Measurements from ENCODE around the gene COL4A6.
"Not testable (repeated sequence)": the region's sequence is repeated elsewhere in the genome, so short reads cannot be mapped to it uniquely, and the experiment has no call there.

The COL4A6 gene

GRCh38 chrX:108438110-108438623, at the start of gene COL4A6:
Gene COL4A6 (minus strand): TSS chrX:108438422. CDS start chrX:108438196, 226 bp downstream.
- DNase-seq (ENCODE audit: low read depth) = no peak

DNA sequence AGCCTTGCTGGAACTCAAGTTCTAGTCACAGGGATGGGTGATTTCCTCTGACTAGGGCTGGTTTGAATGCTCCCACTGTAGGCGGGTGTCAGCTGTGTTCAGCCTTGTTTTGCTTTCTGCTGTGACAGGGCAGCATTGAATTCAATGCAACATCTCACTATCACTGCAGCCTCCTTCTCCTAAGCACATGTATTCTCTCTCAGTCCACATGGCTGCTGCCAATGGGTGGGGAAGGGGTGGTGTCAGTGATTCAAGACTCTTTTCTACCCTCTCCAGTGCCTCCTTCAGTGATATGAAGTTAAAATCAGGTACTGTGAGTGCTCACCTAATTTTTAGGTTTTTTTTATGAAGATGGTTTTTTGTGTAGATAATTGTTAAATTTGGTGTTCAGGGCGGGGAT, 47.7 kb upstream of the COL4A6 start:
- no peak for DNase-seq (ENCODE audit: low read depth)

GRCh38 chrX:108484251-108484650, 46.0 kb upstream of the COL4A6 start:
- no peak for DNase-seq (ENCODE audit: low read depth)

GRCh38 chrX:108481528-108481927, 43.3 kb upstream of the COL4A6 start:
- not testable (repeated sequence) for DNase-seq (ENCODE audit: low read depth)

DNA sequence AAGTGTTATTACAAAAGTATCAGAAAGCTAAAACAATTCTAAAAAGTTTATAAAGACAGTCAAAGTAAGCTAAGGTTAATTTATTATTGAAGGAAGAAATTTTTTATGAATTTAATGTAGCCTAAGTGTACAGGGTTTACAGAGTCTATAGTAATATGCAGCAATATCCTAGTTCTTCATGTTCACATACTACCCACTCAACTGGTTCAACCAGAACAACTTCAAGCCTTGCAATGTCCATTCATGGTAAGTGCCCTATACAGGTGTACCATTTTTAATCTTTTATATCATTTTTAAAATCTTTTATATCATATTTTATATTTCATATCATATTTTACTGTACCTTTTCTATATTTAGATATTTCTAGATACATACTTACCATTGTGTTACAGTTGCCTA, 35.8 kb upstream of the COL4A6 start:
- no peak for DNase-seq (ENCODE audit: low read depth)

- no peak for DNase-seq (ENCODE audit: low read depth)
These were observed 30.3 kb upstream of the COL4A6 start for GRCh38 chrX:108468486-108468885.

- DNase-seq (ENCODE audit: low read depth) = no peak
These were observed 26.4 kb upstream of the COL4A6 start for GRCh38 chrX:108464604-108465003.

- no peak for DNase-seq (ENCODE audit: low read depth)
These were observed 18.8 kb upstream of the COL4A6 start for GRCh38 chrX:108456971-108457477.

- no peak for DNase-seq (ENCODE audit: low read depth)
These were observed 15.6 kb upstream of the COL4A6 start for GRCh38 chrX:108453841-108454240.

DNA sequence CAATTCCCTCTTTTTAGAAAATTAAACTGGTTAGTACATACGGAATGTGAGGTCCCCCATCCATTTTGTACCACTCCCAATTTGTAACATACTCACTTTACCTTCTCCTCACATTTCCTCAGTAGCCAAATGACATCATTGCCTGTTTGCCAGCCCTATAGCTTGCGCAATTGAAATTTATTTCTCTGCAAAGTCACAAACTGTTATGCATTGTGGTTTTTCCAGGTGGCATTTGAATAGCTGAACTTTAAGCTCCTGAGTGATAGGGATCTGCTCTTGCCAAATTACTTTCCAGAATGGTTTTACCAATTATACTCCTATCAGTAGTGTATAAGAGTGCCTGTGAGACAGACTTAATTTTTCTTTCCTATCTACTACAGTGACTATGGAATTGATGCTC, 9.1 kb upstream of the COL4A6 start:
- no peak for DNase-seq (ENCODE audit: low read depth)

DNA sequence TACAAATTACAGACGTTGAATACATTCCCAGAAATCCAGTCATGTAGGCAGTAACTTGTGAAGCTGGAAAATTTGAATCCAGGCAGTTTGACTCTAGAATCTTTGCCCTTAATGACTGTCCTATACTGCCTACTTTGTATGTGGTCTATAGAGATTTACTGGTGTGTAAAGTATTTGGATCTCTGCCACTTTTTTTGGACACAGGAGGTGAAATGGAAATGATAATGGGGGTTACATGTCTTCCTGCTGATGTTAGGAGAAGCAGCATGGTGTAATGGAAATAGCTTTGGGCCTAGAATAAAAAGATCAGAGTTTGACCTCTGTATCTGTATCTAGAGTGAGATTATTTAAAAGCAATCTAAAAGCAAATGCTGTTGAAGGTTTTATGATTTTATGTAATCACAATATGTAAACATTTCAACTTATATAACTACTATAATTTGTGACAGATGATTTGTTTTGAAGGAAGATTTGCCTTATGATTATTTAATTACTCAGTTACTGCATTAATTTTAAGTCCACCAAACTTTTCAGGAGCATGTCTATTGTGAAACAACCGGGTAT, 4.8 kb upstream of the COL4A6 start:
- DNase-seq (ENCODE audit: low read depth) = no peak

DNA sequence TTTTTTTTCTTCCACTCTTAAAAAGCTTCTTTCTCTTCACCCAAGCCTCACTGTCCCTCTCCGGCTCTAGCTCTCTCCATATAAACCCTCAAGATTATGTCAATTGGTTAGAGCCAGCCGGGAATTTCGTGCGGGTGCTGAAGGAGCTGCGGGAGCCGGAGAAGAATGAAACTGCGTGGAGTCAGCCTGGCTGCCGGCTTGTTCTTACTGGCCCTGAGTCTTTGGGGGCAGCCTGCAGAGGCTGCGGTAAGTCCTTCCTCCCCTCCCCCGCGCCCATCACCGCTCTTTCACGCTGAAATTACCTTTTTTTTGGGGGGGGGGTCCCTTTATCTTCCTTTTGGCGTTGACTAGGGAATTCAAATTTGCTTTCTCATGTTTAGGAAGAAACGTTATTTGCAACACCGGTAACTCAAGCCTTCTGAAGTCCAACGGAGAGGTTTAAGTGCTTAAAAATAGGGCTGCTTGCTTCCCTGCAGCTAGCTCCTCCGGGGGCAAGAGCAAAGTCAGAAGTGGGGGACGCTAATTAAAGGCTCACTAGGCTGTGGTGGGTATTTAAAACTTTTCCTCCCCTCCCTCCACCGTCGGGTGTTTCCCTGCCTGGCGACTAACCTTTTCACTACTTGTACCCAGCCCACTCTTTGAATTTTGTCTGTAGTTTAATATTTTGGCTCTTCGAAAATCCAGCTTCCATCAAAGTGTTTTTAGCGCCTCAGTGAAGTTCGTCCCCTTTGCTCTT, 1.9 kb upstream of the COL4A6 start:
- no peak for DNase-seq (ENCODE audit: low read depth)

GRCh38 chrX:108439426-108439942, 1.3 kb upstream of the COL4A6 start, which contains the start of gene COL4A5:
Gene COL4A5 (plus strand): TSS chrX:108439838. CDS start chrX:108440126, 288 bp downstream.
- no peak for DNase-seq (ENCODE audit: low read depth)

DNA sequence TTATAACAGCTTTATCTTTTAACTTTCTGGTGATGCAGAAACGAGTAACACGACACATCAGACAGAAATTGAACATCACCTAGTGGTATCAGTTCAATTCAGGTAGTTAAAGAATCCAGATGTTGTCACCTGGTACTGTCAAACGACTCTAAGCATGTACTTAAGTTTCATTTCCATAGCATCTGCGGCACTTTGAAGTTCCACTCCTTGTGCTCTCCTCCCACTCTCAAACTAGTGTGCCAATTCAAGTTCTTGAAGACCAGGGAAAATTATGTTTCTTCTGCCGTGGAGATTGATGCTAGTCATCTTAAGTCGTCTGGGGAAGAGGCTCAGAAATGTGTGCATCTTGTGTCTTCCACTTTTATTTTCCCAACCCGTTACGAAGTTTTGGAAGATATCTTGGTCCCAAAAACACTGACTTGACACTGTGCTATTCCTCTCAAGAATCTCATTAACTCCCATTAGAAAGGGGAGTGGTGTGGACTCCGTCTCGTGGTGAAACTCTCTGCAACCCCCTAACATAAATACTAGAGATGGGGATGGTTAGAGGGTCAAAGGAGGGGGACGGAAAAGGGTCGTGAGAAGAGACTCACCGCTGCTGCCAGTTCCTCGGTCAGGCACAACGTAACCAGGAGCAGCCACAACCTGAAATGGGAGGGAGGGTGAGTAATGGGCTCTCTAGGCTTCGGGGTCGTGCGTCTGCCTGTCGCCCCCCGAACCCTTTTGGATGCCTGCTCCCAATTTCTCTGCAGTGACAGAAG, 693 bp downstream of the COL4A6 start:
- no peak for DNase-seq (ENCODE audit: low read depth)

GRCh38 chrX:108435261-108435660, 3.0 kb downstream of the COL4A6 start:
- no peak for DNase-seq (ENCODE audit: low read depth)

GRCh38 chrX:108426262-108426661, 12.0 kb downstream of the COL4A6 start:
- no peak for DNase-seq (ENCODE audit: low read depth)

DNA sequence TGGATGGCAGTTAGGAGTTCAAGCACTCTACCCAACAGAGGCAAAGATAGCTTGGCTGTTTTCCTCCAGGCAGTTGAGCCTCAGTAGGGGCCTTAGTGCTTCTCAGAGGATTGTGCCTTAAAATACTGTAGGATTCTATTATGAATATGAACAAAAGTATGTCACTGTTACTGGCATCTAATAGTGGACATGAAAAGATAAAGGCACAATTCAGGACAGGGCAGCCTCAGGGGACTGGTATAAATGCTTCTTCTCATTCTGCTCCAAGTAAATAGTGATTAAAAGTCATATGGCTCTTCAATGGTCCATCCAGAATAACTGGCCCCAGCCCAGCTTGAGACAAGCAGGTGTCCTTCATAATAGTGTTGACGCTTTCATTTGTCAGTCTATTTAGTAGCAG, 17.7 kb downstream of the COL4A6 start:
- DNase-seq (ENCODE audit: low read depth) = no peak

- DNase-seq (ENCODE audit: low read depth) = no peak
These were observed 18.8 kb downstream of the COL4A6 start for GRCh38 chrX:108419401-108419800.

GRCh38 chrX:108417257-108417656, 21.0 kb downstream of the COL4A6 start:
- DNase-seq (ENCODE audit: low read depth) = no peak

- DNase-seq (ENCODE audit: low read depth) = no peak
These were observed 22.3 kb downstream of the COL4A6 start for GRCh38 chrX:108415891-108416290.

DNA sequence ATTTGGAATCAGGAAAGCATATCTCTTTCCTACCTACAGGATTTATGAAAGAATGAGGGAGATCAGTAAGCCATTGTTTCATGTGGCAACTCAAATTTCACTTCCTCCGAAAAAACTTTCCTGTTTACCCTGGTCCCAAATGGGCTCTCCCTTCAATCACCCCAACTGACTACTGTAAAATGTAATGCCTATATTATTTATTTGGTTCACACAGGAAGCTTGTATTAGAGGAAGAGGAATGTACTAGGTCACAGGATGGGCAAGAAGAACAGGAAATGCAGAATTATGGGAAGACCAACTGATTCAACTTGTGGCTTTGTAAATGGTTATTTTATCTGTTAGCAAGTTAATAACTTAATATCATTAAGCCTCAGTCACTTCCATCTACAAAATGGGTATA, 23.1 kb downstream of the COL4A6 start:
- DNase-seq (ENCODE audit: low read depth) = no peak

- no peak for DNase-seq (ENCODE audit: low read depth)
These were observed 25.4 kb downstream of the COL4A6 start for GRCh38 chrX:108412783-108413182.

All from stimulated activated CD8-positive, alpha-beta memory T cell treated with anti-CD3 and anti-CD28 coated beads, Interleukin-4, amount 100 ng/mL, for 24 hours (primary cell).